Epithelial cell of proximal tubule (primary cell): Measurements from ENCODE around the gene KCNK13. TPM values are rescaled to one million over a fixed set of nuclear protein-coding genes. Genes with fewer than 3 reads are reported as not detected.

ENCODE experiments used
- DNase-seq: peaks from one replicate; pipeline ENCODE4 v3.0.0-alpha.2; 2011; ENCODE audit warnings: low read depth
- H3K4me3 ChIP-seq: 2 replicates; pipeline ENCODE4 v1.5.1; 2011; ENCODE audit warnings: low read depth, mild to moderate bottlenecking, low read length
- total RNA-seq: library from RNA; depleted of rRNA; stranded (reverse); fragments of >200 nt; gene quantifications from 2 replicates; pipeline ENCODE4 v1.2.3, GENCODE V29; 2015
- TF ChIP-seq, protein P1 (sequence below): conservative IDR thresholded peaks from 2 replicates; pipeline ENCODE4 v1.5.1; 2012; ENCODE audit warnings: low read depth, mild to moderate bottlenecking, low read length

Gene KCNK13
- total RNA-seq, 1 donor from 2014 or later, result 0.12 TPM

DNA sequence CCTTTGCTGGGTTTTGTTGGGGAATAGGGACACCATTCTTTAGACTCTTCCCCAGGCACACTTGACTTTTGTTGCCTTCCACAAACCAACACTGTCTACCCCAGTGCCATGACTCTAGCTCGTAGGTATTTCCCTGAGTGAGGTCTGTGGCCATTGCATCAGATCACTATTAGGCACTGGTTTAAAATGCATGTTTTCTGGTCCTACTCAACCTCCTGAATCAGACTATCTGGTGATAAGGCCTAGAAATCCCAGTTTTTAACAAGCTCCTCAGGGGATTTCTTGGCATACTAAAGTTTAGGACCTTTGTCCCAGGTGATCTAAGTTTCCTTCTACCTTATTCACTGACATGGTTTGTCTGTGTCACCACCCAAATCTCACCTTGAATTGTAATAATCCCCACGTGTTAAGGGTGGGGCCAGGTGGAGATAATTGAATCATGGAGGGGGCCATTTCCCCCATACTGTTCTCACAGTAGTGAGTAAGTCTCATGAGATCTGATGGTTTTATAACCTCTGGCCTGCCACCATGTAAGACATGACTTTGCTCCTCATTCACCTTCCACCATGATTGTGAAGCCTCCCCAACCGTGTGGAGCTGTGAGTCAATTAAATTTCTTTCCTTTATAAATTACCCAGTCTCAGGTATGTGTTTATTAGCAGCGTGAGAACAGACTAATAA, 106.8 kb downstream of the KCNK13 start:
- no peak overlapping the region for H3K4me3 ChIP-seq
- no peak for DNase-seq
- TF ChIP-seq, protein P1, sequence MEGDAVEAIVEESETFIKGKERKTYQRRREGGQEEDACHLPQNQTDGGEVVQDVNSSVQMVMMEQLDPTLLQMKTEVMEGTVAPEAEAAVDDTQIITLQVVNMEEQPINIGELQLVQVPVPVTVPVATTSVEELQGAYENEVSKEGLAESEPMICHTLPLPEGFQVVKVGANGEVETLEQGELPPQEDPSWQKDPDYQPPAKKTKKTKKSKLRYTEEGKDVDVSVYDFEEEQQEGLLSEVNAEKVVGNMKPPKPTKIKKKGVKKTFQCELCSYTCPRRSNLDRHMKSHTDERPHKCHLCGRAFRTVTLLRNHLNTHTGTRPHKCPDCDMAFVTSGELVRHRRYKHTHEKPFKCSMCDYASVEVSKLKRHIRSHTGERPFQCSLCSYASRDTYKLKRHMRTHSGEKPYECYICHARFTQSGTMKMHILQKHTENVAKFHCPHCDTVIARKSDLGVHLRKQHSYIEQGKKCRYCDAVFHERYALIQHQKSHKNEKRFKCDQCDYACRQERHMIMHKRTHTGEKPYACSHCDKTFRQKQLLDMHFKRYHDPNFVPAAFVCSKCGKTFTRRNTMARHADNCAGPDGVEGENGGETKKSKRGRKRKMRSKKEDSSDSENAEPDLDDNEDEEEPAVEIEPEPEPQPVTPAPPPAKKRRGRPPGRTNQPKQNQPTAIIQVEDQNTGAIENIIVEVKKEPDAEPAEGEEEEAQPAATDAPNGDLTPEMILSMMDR, result no peak

DNA sequence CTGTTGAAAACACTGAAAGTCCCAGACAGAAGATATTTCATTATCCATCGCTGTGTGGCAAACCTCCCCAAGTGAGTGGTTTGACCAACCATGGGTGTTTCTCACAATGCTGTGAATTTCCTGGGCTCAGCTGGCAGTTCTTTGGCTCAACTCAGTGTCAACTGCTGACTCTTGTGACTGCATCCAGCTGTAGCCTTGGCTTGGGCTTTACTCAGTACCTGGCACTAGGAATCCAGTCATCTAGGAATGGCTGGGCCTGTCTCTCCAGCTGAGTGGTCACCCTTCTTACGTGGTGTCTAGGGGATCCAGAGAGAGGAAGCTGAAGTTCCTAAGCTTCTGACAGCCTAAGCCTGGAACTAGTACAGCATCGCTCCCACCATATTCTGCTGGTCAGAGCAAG, 113.8 kb downstream of the KCNK13 start:
- no peak for DNase-seq
- H3K4me3 ChIP-seq, result no peak overlapping the region
- TF ChIP-seq, protein P1, result no peak

DNA sequence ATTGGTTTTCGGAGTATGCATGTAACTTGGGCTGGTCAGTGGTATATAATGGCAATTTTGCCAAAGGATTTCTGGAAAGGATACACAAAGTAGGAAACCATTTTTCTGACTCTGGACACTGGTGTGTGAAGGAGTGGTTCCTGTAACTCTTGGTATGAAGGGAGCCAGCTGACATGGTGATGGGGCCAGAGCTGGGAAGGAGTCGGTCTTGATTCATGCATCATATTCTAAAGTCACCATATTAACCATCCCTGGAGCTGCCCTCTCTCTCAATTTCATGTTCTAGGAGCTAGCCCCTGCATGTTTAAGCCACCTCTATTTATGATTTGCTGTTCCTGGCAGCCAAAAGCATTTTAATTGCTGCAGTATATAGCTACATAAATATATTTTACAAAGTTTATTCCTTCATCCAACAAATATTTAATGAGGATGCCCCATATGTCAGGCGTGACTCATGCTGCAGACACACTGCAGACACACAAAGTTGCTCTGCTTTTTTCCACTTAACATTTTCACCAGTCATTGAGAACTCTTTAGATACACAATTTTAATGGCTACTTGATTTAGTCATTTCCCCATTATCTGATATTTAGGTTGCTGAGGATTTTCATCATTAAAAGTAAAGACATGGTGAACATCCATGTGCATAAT, 115.9 kb downstream of the KCNK13 start:
- TF ChIP-seq, protein P1, result no peak
- no peak overlapping the region for H3K4me3 ChIP-seq
- DNase-seq, result no peak

DNA sequence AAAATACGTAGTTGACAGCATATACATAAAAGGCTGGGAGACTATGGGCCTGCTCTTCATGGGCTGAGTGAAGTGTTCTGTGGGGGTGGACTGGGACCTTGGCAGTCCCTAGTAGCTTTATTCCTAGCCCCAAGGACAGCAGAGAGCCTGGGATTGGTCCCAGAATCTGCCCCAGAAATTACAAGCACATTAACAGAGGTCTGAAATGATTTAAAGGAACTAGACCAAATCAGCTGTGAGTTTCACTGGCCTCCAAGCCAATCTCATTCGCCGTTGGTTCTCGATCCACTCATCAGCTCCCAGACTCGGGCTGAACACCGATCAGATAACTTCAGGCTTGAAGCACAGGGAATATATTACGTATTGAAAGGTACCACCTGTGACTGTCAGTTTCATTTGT, 117.6 kb downstream of the KCNK13 start:
- no peak overlapping the region for H3K4me3 ChIP-seq
- TF ChIP-seq, protein P1, result no peak
- no peak for DNase-seq

DNA sequence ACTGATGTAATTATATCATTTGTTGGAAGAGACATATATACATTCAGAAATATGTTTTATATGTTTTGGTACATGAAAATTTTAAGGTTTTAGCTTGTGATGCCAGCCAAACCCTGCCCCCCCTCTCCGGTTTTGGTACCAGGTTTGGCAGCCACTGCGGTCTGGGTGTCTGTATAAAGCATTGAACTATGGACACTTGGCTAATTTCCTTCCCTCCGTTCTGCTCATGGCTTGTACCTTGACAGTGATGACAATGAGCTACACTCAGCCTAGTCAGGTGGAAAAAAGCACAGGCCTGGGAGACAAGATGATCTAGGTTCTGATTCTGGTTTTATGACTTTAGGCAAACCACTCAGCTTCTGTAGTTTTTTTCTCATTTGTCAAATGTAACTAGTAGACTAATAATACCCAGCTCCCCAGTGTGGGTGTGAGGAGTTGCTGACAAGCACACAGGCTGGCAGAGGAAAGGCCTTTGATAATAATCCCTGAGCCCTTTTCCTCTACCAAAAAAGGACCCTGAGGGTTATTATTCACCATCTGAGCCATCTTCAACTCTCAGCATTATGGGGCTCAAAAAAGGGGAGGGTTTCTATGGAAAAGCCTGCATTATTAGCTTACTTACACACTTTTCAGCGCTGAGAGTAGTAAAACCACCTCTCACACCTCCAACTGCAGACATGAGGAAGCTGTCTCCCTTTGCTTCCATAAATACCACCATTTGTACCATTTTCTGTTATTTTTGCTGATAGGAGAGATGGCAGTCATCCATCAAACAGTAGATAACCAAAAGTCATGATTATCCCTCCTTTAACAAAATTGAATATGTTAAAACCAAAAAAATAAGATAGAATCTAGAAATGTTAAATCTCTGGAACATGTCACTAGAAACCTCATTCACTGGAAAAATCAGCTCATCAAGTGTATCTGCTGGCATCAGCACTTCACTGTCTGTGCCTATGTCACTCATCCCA, 118.3 kb downstream of the KCNK13 start:
- no peak for DNase-seq
- H3K4me3 ChIP-seq, result no peak overlapping the region
- TF ChIP-seq, protein P1, result no peak

DNA sequence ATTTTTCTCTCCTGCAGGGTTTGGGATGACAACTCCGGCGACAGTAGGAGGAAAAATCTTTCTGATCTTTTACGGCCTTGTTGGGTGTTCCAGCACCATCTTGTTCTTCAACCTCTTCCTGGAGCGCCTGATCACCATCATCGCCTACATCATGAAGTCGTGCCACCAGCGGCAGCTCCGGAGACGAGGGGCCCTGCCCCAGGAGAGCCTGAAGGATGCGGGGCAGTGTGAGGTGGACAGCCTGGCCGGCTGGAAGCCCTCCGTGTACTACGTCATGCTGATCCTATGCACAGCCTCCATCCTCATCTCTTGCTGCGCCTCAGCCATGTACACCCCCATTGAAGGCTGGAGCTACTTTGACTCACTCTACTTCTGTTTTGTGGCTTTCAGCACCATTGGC, 122.3 kb downstream of the KCNK13 start:
- TF ChIP-seq, protein P1, result no peak
- H3K4me3 ChIP-seq, result no peak overlapping the region
- no peak for DNase-seq
